Type B pancreatic cell (in vitro differentiated cells): ENCODE measurements around the gene IFI35. TPM values are rescaled to one million over a fixed set of nuclear protein-coding genes. Genes with fewer than 3 reads are reported as not detected.
"Not testable (repeated sequence)": the region's sequence is repeated elsewhere in the genome, so short reads cannot be mapped to it uniquely, and the experiment has no call there.

ENCODE experiments used
- DNase-seq: peaks from one replicate; pipeline ENCODE4 v3.0.0; 2021; ENCODE audit warnings: mixed read lengths; ENCODE audit not compliant: unreplicated experiment; ENCODE audit errors: extremely low spot score
- H3K27ac Mint-ChIP-seq: 2 replicates; pipeline ENCODE4 v1.8.0; 2021; ENCODE audit warnings: mild to moderate bottlenecking, mixed read lengths
- H3K27me3 Mint-ChIP-seq: 2 replicates; pipeline ENCODE4 v1.8.0; 2021; ENCODE audit warnings: mixed read lengths
- H3K36me3 Mint-ChIP-seq: 2 replicates; pipeline ENCODE4 v1.8.0; 2021; ENCODE audit warnings: mixed read lengths
- H3K4me1 Mint-ChIP-seq: one replicate; pipeline ENCODE4 v1.8.0; 2021; ENCODE audit warnings: mixed read lengths; ENCODE audit not compliant: unreplicated experiment
- H3K4me3 Mint-ChIP-seq: 2 replicates; pipeline ENCODE4 v1.8.0; 2021; ENCODE audit warnings: mild to moderate bottlenecking, mixed read lengths
- H3K9me3 Mint-ChIP-seq: 2 replicates; pipeline ENCODE4 v1.8.0; 2021; ENCODE audit warnings: mixed read lengths
- total RNA-seq: library from RNA; stranded (reverse); gene quantifications from 2 replicates; pipeline ENCODE4 v1.2.1, GENCODE V29; 2021; ENCODE audit warnings: low replicate concordance
- TF ChIP-seq, protein P1 (sequence below): fragments of 200-600 bp; sonication (generic); conservative IDR thresholded peaks from 2 replicates; pipeline ENCODE4 v1.5.0; 2021; ENCODE audit warnings: antibody characterized with exemption, mild to moderate bottlenecking

IFI35 gene
- total RNA-seq, 1 donor from 2014 or later = 6.6 TPM

DNA sequence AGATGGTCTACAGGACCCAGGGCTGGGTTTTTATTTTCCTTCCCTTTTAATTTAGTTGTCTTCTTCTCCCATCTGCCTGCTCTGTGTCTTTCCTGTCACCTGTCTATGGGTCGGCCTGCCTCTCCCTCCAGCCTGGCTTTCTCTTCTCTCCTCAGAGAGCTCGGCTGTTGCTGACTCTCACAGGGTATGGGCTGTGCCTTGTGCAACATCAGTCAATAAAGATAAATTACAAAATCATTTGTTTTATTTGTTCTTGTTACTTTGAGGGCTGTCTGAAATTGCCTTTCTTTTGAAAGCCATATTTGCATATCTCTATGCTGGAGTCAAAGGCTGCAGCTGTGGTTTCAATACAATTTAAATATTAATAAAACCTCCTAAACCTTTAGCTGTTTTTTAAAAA is 34.1 kb downstream of the IFI35 start:
- Mint-ChIP-seq H3K27me3 (no peaks in the 10 kb centered on the region), H3K36me3 (no peaks in the 10 kb centered on the region), H3K4me3 (no peak overlapping the region), H3K4me1 (peaks cover 9% of the 10 kb centered on the region), H3K27ac (no peak overlapping the region), H3K9me3 (no peaks in the 10 kb centered on the region)
- TF ChIP-seq, protein P1, sequence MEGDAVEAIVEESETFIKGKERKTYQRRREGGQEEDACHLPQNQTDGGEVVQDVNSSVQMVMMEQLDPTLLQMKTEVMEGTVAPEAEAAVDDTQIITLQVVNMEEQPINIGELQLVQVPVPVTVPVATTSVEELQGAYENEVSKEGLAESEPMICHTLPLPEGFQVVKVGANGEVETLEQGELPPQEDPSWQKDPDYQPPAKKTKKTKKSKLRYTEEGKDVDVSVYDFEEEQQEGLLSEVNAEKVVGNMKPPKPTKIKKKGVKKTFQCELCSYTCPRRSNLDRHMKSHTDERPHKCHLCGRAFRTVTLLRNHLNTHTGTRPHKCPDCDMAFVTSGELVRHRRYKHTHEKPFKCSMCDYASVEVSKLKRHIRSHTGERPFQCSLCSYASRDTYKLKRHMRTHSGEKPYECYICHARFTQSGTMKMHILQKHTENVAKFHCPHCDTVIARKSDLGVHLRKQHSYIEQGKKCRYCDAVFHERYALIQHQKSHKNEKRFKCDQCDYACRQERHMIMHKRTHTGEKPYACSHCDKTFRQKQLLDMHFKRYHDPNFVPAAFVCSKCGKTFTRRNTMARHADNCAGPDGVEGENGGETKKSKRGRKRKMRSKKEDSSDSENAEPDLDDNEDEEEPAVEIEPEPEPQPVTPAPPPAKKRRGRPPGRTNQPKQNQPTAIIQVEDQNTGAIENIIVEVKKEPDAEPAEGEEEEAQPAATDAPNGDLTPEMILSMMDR = no peak
- no peak for DNase-seq

DNA sequence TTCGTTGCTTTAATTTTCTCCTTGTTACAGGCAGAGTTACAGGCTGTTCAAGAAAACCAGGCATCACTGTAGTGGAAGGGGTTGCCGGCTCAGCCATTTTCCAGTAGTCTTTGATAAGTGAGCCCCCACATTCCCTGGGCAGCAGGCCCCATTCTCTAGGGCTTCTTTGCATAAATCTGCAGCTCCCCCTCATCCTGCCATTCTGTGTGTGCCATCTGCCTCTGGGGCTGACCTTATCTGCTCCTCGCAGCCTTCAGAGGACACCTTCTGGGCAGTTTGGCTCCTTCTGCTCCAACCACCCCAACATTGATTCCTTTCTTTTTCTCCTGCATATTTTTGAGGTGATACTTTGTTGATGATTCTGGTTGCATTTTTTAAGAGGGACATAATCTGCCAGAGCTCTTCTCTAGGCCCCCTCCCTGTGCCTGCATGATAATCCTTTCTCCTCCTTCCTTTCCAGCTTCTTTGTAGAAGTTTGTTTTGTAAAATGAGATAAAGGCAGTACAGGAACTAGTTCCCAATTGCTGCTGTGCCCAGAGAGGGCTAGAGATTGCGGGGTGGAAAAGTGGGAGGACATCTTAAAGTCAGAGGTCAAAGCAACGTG is 35.5 kb downstream of the IFI35 start:
- no peaks in the 10 kb centered on the region for H3K27me3 Mint-ChIP-seq
- TF ChIP-seq, protein P1 = no peak
- H3K4me3 Mint-ChIP-seq = no peak overlapping the region
- H3K36me3 Mint-ChIP-seq = no peaks in the 10 kb centered on the region
- no peak for DNase-seq
- H3K9me3 Mint-ChIP-seq = no peaks in the 10 kb centered on the region
- H3K27ac Mint-ChIP-seq = no peak overlapping the region
- H3K4me1 Mint-ChIP-seq = peaks cover 4% of the 10 kb centered on the region

DNA sequence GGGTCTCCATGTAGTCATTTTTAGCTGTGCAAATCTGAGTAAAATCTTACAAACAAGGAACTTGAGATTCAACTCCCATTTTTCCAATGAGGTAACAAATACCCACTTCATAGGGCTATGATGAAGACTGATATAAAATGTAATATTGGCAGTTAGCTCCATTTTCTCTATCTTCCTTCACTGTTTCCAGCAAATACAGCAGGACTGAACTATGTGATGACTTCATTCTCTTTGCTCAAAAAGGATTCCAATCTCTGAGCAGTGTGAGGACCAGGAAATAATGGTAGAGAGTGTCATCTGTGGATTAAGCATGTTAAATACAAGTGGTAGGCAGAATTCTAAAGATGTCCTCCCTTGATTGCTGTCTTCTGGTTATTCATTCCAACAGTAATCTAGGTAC is 36.7 kb downstream of the IFI35 start:
- no peaks in the 10 kb centered on the region for H3K9me3 Mint-ChIP-seq
- peaks cover 4% of the 10 kb centered on the region for H3K36me3 Mint-ChIP-seq
- no peak overlapping the region for H3K4me3 Mint-ChIP-seq
- no peaks in the 10 kb centered on the region for H3K27me3 Mint-ChIP-seq
- no peak for DNase-seq
- no peak overlapping the region for H3K27ac Mint-ChIP-seq
- TF ChIP-seq, protein P1 = no peak
- peaks cover 4% of the 10 kb centered on the region for H3K4me1 Mint-ChIP-seq

DNA sequence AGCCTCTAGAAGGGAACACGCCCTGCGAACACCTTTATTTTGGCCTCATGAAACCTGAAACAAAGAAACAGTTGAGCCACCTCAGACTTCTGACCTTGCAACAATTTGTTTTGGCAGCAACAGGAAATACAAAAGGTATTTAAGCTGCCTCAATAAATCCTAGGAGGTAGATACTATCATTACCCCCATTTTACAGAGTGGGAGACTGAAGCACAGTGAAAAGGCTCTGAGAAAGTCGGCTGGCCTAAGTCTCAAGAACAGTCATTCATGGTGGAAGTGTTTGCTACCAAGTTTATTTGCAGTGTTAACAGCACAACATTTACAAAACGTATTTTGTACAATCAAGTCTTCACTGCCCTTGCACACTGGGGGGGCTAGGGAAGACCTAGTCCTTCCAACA is 37.4 kb downstream of the IFI35 start:
- peaks cover 4% of the 10 kb centered on the region for H3K36me3 Mint-ChIP-seq
- no peak overlapping the region for H3K27ac Mint-ChIP-seq
- TF ChIP-seq, protein P1 = no peak
- no peak overlapping the region for H3K4me3 Mint-ChIP-seq
- no peak for DNase-seq
- H3K4me1 Mint-ChIP-seq = peaks cover 4% of the 10 kb centered on the region
- no peaks in the 10 kb centered on the region for H3K9me3 Mint-ChIP-seq
- no peaks in the 10 kb centered on the region for H3K27me3 Mint-ChIP-seq

DNA sequence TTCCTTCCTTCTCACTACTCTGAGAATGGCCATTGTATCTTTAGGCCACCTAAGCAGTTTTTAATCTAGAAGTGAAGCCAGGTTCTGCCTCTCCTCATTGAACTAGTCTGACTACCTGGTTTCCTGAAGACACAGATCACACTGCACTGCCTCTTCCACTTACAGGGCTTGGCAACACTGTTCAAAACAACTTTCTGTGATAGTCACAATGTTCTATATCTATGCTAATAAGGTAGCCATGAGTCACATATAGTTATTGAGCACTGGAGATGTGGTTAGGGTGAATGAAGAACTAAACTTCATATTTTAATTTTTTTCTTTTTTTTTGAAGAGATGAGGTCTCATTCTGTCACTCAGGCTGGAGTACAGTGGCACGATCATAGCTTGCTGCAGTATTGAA is 45.4 kb downstream of the IFI35 start:
- DNase-seq = no peak
- TF ChIP-seq, protein P1 = no peak
- H3K4me3 Mint-ChIP-seq = no peak overlapping the region
- no peaks in the 10 kb centered on the region for H3K9me3 Mint-ChIP-seq
- H3K36me3 Mint-ChIP-seq = peaks cover 8% of the 10 kb centered on the region
- H3K27ac Mint-ChIP-seq = no peak overlapping the region
- no peaks in the 10 kb centered on the region for H3K4me1 Mint-ChIP-seq
- no peaks in the 10 kb centered on the region for H3K27me3 Mint-ChIP-seq

DNA sequence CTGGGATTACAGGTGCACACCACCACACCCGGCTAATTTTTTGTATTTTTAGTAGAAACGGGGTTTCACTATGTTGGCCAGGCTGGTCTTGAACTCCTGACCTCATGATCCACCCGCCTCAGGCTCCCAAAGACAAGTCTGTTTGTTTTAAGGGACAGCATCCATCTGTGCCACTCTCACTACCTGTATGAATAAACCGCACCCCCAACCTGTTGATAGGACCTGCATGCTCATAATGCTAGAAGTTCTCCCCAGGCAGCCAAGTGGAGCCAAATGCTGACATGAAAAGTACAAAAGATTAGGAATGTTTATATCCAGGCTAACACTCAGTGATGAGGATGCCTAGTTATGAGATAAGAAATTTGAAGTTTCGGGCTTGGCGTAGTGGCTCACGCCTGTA is 46.4 kb downstream of the IFI35 start:
- not testable (repeated sequence) for H3K4me3 Mint-ChIP-seq, H3K9me3 Mint-ChIP-seq, H3K27me3 Mint-ChIP-seq, H3K27ac Mint-ChIP-seq, DNase-seq, H3K36me3 Mint-ChIP-seq, H3K4me1 Mint-ChIP-seq
